Measurements from ENCODE around the gene CWF19L1. TPM values are rescaled to one million over a fixed set of nuclear protein-coding genes. Genes with fewer than 3 reads are reported as not detected.

Gene CWF19L1
- total RNA-seq, 4 donors from 2014 or later = 12.6 to 23.0 (median 17.0) TPM

- TF ChIP-seq CTCF (IDR thresholded peaks at IDR 0.05; ENCODE audit: low read depth) = no peak
These were observed 15.5 kb upstream of the CWF19L1 start for GRCh38 chr10:100282907-100283306.

GRCh38 chr10:100265821-100266485, 1.5 kb downstream of the CWF19L1 start:
- TF ChIP-seq CTCF (IDR thresholded peaks at IDR 0.05; ENCODE audit: low read depth) = no peak

DNA sequence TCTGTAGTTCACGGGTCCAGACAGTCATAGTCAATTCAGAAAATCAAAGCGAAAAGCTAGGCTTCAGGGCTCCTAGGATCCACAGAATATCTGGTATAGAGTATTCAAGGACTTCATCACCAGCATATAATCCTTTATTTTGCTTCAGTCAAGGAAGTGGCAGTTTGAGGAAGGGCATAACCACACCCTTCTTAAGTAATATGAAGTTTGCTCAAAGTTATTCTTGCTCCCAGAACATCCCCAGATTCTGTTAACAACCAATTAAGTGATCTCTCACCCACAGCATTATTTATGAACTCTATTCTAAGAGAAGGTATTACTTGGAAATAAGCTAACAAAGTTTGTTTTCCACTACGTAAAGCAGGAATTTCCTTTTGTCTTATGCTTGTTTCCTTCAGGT, 13.2 kb downstream of the CWF19L1 start:
- no peak for TF ChIP-seq CTCF (IDR thresholded peaks at IDR 0.05; ENCODE audit: low read depth)

DNA sequence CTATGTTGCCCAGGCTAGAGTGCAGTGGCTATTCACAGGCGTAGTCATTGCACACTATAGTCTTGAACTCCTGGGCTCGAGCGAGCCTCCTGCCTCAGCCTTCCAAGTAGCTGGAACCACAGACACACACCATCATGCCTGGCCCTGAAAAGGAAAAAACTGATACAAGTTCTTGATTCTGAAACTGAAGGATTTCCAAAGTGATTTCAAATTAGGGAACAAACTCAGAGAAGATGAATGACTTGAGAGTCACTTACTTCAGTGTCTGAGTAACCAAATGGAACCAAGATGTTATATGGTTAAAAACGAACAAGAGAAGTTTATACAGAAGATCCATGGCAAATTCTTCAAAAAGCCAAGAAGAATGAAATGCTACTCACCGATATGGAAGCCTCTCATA, 14.4 kb downstream of the CWF19L1 start:
- no peak for TF ChIP-seq CTCF (IDR thresholded peaks at IDR 0.05; ENCODE audit: low read depth)

GRCh38 chr10:100248820-100249219, 18.6 kb downstream of the CWF19L1 start:
- TF ChIP-seq CTCF (IDR thresholded peaks at IDR 0.05; ENCODE audit: low read depth) = no peak

DNA sequence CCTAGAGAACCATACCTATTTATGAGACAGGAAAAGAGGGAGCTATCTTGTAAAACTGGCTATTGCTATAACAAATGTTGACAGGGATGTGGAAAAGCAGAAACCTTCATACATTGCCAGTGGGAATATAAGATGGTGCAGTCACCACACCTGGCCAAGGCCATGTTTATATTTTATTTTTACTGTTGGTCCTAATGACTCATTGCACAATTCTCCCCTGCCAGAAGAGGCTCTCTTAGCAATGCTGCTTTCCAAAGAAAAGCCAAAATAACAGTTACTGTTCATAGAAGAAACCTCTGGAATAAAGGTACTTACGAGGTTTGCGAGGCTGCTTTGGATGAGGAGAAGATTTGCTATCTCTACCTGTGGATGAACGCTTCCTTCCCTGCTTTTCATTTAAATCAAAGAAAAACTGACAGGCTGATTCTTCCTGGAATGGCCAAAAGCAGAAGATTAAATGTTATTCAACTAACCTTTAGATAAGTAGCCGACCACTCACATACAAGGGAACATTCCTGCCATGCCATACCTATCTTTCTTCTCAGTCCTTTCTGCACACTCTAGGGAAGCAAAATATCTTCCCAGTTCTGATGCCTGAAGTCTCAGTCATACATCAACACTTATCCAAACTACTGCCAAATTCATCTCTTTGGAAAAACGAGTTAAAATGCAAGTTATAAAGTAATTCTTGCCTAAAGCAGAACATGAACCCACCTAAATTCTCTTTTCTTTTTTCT, 21.8 kb downstream of the CWF19L1 start:
- no peak for TF ChIP-seq CTCF (IDR thresholded peaks at IDR 0.05; ENCODE audit: low read depth)

GRCh38 chr10:100239851-100240250, 27.6 kb downstream of the CWF19L1 start:
- no peak for TF ChIP-seq CTCF (IDR thresholded peaks at IDR 0.05; ENCODE audit: low read depth)
